Stomach (tissue), 9 donors: ENCODE data around the gene UGGT2. TPM values are rescaled to one million over a fixed set of nuclear protein-coding genes. Genes with fewer than 3 reads are reported as not detected.
A peak's percentile ranks its signal among the peaks of the same experiment; 100 is the strongest.
"Not testable (repeated sequence)": the region's sequence is repeated elsewhere in the genome, so short reads cannot be mapped to it uniquely, and the experiment has no call there.

Experiments used
- DNase-seq, 2 donors: peaks; one replicate each; pipeline versions ENCODE4 v3.0.0 to v3.0.0-alpha.2; 2013 to 2019
- H3K27ac ChIP-seq, 5 donors: fragments of 200-600 bp in 4 of 5; sonication (generic) in 4 of 5; one replicate each; pipeline ENCODE4 v1.5.1; 2013 to 2019; ENCODE audit warnings: mild to moderate bottlenecking in 1 of 5, moderate library complexity in 1 of 5
- H3K27me3 ChIP-seq, 3 donors: fragments of 200-600 bp; sonication (generic); one replicate each; pipeline ENCODE4 v1.5.1; 2017 to 2019; ENCODE audit warnings: mixed run types in 1 of 3
- H3K36me3 ChIP-seq, 4 donors: fragments of 200-600 bp; sonication (generic); 1 replicate in 3 of 4; 2 replicates in 1 of 4; pipeline ENCODE4 v1.5.1; 2016 to 2019
- H3K4me1 ChIP-seq, 4 donors: fragments of 200-600 bp; sonication (generic); one replicate each; pipeline ENCODE4 v1.5.1; 2016 to 2019
- H3K4me3 ChIP-seq, 4 donors: fragments of 200-600 bp; sonication (generic) in 3 of 4; one replicate each; pipeline ENCODE4 v1.5.1; 2016 to 2019; ENCODE audit warnings: mild to moderate bottlenecking in 1 of 4
- H3K9me3 ChIP-seq, 4 donors: fragments of 200-600 bp; sonication (generic); one replicate each; pipeline ENCODE4 v1.5.1; 2016 to 2019
- CTCF ChIP-seq, 7 experiments: fragments of 450-650 bp in 4 of 7; fragments of 200-600 bp in 3 of 7; sonication (generic) in 3 of 7; IDR thresholded peaks; one replicate each; pipeline ENCODE4 v1.5.1; 2016 to 2019; ENCODE audit warnings: antibody characterized with exemption in 7 of 7, control low read depth in 2 of 7, mild to moderate bottlenecking in 1 of 7
- EP300 ChIP-seq: sonication (generic); formaldehyde crosslinking; IDR thresholded peaks from one replicate; pipeline ENCODE4 v1.6.1; 2017; ENCODE audit warnings: antibody characterized with exemption
- POLR2A ChIP-seq, 4 donors: fragments of 450-650 bp; IDR thresholded peaks; one replicate each; pipeline ENCODE4 v1.6.1; 2016; ENCODE audit warnings: antibody characterized with exemption in 4 of 4, control low read depth in 2 of 4, mild to moderate bottlenecking in 1 of 4, moderate library complexity in 1 of 4
- POLR2AphosphoS5 ChIP-seq, 3 donors: sonication (generic); formaldehyde crosslinking; IDR thresholded peaks; one replicate each; pipeline ENCODE4 v1.6.1; 2016; ENCODE audit warnings: antibody characterized with exemption in 3 of 3
- WGBS, 5 donors: extraction: QIAGEN DNeasy Blood & Tissue Kit in 3 of 5; methylation state at CpG; one replicate each; pipeline versions ENCODE4 v1.1.5 to v1.1.7; 2013 to 2018; 5-methylcytosine and 5-hydroxymethylcytosine counted together
- intact Hi-C: fragments of 100-400 bp; cut with DNase I; formaldehyde crosslinking; loops from one replicate; pipeline ENCODE4 v1.15.1; 2023; ENCODE audit warnings: low total_unique reads
- polyA plus RNA-seq, 3 donors: library from polyadenylated mRNA; stranded (reverse); fragments of 200-250 nt; gene quantifications; one replicate each; pipeline ENCODE4 v1.2.3, GENCODE V29; 2013
- total RNA-seq, 5 donors: library from RNA; depleted of rRNA; stranded (reverse); fragments of >200 nt; gene quantifications; one replicate each; pipeline versions ENCODE4 v1.1.0 to v1.2.3, GENCODE V29; 2014 to 2016
- donor health status: healthy with polysubstance abuse.
- donor health status: Bipolar disorder and iron deficiency.
- donor health status: healthy.

UGGT2 gene
- total and polyA plus RNA-seq, 8 donors = 2.1 to 140 (median 21.6) TPM

DNA sequence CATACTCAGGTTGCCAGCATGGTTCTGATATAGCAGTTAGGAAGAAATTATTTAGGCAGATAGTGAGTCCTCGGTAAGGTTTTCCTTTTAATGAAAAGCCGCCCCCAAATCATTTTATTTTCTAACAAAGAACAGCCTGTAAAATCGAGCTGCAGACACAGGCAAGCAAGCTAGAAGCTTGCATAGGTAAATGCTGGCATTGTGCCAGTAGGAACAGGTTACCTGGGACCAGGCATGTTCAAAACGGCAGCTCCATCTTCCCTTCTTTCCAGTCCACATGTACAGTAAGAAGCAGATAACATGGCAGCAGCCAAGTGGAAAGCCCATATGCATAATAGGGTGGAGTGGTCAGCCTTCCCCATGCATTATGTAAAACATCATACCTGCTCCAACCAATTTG is 71.1 kb downstream of the UGGT2 start:
- Histone ChIP-seq H3K27me3 (no peaks in the 10 kb centered on the region), H3K36me3 (peaks cover 0 to 10% (median 5%) of the 10 kb centered on the region in 4 donors), H3K4me1 (no peaks in the 10 kb centered on the region), H3K9me3 (no peaks in the 10 kb centered on the region), H3K4me3 (no peak overlapping the region), H3K27ac (no peak overlapping the region)
- intact Hi-C loops = no loop called here
- no peak for TF ChIP-seq POLR2AphosphoS5 (IDR thresholded peaks at IDR 0.05)
- TF ChIP-seq POLR2A (IDR thresholded peaks at IDR 0.05) = no peak
- TF ChIP-seq EP300 = no peak
- no peak for TF ChIP-seq CTCF (IDR thresholded peaks at IDR 0.05)
- WGBS, 5 donors = 68 to 85% (median 74%) methylated on average over 4 of the region's 4 CpGs
- DNase-seq = no peak

DNA sequence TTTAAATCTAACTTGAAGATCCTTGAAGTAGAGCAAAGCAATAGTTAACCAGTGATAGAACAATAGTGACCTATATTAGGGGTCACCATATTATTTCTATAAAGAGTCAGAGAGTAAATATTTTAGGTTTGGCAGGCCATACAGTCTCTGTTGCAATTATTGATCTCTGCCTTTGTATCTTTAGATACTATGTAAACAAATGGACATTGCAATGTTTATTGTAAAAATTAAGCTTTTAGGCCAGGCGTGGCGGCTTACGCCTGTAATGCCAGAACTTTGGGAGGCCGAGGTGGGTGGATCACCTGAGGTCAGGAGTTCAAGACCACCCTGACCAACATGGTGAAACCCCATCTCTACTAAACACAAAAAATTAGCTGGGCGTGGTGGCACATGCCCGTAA is 80.5 kb downstream of the UGGT2 start:
- H3K9me3 ChIP-seq, H3K27me3 ChIP-seq, H3K4me1 ChIP-seq, H3K4me3 ChIP-seq, H3K27ac ChIP-seq, intact Hi-C loops, DNase-seq: not testable (repeated sequence)
- WGBS, 5 donors = 71 to 92% (median 84%) methylated on average over 6 of the region's 6 CpGs
- peaks cover 0 to 14% (median 4%) of the 10 kb centered on the region in 4 donors for H3K36me3 ChIP-seq

- intact Hi-C loops = no loop called here
- H3K4me3 ChIP-seq = no peak overlapping the region
Measured at GRCh38 chr13:95970878-95971277, 82.3 kb downstream of the UGGT2 start.

GRCh38 chr13:95968906-95969305 is 84.3 kb downstream of the UGGT2 start:
- H3K9me3 ChIP-seq = no peaks in the 10 kb centered on the region
- 47 to 87% (median 73%) methylated on average over 2 of the region's 2 CpGs for WGBS, 5 donors
- no peak overlapping the region for H3K4me3 ChIP-seq
- intact Hi-C loops = no loop called here
- peaks cover 0 to 4% (median 0%) of the 10 kb centered on the region in 4 donors for H3K4me1 ChIP-seq
- no peaks in the 10 kb centered on the region for H3K27me3 ChIP-seq
- peaks cover 0 to 14% (median 4%) of the 10 kb centered on the region in 4 donors for H3K36me3 ChIP-seq
- DNase-seq = peak in 1 of 2 donors; percentile 42
- H3K27ac ChIP-seq = no peak overlapping the region
- no peak for TF ChIP-seq CTCF (IDR thresholded peaks at IDR 0.05)
- TF ChIP-seq EP300 = no peak
- TF ChIP-seq POLR2A (IDR thresholded peaks at IDR 0.05) = no peak
- TF ChIP-seq POLR2AphosphoS5 (IDR thresholded peaks at IDR 0.05) = no peak

More at GRCh38 chr13:95970878-95971277, 82.3 kb downstream of the UGGT2 start:
- Histone ChIP-seq H3K4me1 (peaks cover 0 to 4% (median 0%) of the 10 kb centered on the region in 4 donors), H3K27me3 (no peaks in the 10 kb centered on the region), H3K9me3 (no peaks in the 10 kb centered on the region), H3K27ac (no peak overlapping the region), H3K36me3 (peaks cover 0 to 14% (median 4%) of the 10 kb centered on the region in 4 donors)
- 88 to 96% (median 91%) methylated on average over 2 of the region's 2 CpGs for WGBS, 5 donors
- no peak for DNase-seq
- TF ChIP-seq POLR2AphosphoS5 (IDR thresholded peaks at IDR 0.05) = no peak
- TF ChIP-seq POLR2A (IDR thresholded peaks at IDR 0.05) = no peak
- no peak for TF ChIP-seq EP300
- TF ChIP-seq CTCF (IDR thresholded peaks at IDR 0.05) = no peak

DNA sequence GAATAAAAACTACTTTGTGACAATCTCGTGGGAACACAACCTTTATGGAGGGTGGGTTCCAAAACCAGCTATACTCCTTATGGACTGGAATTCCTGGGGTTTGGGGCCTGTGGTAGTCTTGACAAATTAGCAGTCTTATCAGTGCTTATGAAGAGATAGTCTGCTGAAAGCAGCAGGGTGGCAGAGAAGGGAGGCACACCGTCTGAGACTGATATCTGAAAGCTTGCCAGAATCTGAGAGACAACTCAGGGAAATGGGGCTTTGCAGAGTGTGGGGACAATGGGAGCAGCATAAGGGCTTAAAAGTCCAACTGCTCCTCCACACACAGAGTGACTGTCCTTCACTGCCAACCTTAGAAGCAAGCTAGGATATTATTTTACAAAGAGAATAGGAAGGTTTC is 95.9 kb downstream of the UGGT2 start:
- DNase-seq = no peak
- intact Hi-C loops = no loop called here

More for the DNA sequence above, 95.9 kb downstream of the UGGT2 start:
- peaks cover 0 to 9% (median 0%) of the 10 kb centered on the region in 4 donors for H3K4me1 ChIP-seq
- H3K36me3 ChIP-seq = peaks cover 0 to 6% (median 5%) of the 10 kb centered on the region in 4 donors
- WGBS, 5 donors = 65 to 88% (median 80%) methylated on average over 2 of the region's 2 CpGs
- no peak overlapping the region for H3K4me3 ChIP-seq
- no peak overlapping the region for H3K27ac ChIP-seq
- TF ChIP-seq POLR2A (IDR thresholded peaks at IDR 0.05) = no peak
- no peak for TF ChIP-seq CTCF (IDR thresholded peaks at IDR 0.05)
- TF ChIP-seq EP300 = no peak
- no peak for TF ChIP-seq POLR2AphosphoS5 (IDR thresholded peaks at IDR 0.05)
- H3K9me3 ChIP-seq = peaks cover 0 to 21% (median 11%) of the 10 kb centered on the region in 4 donors
- H3K27me3 ChIP-seq = no peaks in the 10 kb centered on the region
